SIG-M5 (cell line): ENCODE data around the gene C3orf20.

Experiments
- DNase-seq: peaks from one replicate; lab custom pipeline; 2025; lab: John Stamatoyannopoulos, UW

Gene C3orf20

GRCh38 chr3:14816359-14816758, 141.4 kb downstream of the C3orf20 start:
- DNase-seq: no peak

- DNase-seq: no peak
Measured at GRCh38 chr3:14818804-14819500, 144.0 kb downstream of the C3orf20 start, which contains the start of gene FGD5. TSS of gene FGD5 (plus strand) at chr3:14818962. CDS start at chr3:14819072, 110 bp downstream.

DNA sequence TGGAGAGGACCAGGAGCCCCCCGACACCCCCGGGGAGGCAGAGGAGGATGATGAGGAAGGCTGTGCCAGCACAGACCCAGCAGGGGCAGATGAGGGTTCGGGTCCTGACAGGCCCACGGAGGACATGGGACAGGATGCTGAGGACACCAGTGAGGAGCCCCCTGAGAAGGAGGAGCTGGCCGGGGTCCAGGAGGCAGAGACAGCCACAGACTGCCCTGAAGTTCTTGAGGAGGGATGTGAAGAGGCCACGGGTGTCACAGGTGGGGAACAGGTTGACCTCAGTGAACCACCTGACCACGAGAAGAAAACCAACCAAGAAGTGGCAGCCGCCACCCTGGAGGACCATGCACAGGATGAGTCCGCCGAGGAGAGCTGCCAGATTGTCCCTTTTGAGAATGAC, 144.7 kb downstream of the C3orf20 start:
- no peak for DNase-seq

GRCh38 chr3:14820156-14820555, 145.2 kb downstream of the C3orf20 start:
- DNase-seq: no peak

- DNase-seq: no peak
Measured at GRCh38 chr3:14821151-14821550, 146.2 kb downstream of the C3orf20 start.

DNA sequence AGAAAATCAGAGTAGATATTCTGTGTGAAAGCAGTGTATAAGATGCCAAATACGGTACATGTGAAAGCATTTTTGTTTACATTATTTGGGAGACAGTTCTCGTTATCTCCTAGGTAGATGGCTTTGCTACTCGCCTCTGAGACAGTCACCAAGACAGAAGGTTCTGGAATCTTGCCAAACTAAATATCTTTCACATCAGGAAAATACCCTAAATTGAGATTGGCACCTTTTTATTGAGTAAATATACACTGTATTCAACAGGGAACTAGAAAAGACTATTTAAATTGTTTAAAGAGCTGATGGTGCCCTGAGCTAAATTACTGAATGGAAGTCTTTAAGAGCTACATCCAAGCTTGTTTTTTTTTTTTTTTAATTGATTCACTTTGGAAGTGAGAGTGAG, 147.2 kb downstream of the C3orf20 start:
- DNase-seq: no peak
